HCEC 1CT (cell line): Measurements from ENCODE around the gene CPED1.
"Not testable (repeated sequence)": the region's sequence is repeated elsewhere in the genome, so short reads cannot be mapped to it uniquely, and the experiment has no call there.

Experiments
- DNase-seq: peaks from one replicate; pipeline ENCODE4 v3.0.0-alpha.2; 2017

The CPED1 gene

DNA sequence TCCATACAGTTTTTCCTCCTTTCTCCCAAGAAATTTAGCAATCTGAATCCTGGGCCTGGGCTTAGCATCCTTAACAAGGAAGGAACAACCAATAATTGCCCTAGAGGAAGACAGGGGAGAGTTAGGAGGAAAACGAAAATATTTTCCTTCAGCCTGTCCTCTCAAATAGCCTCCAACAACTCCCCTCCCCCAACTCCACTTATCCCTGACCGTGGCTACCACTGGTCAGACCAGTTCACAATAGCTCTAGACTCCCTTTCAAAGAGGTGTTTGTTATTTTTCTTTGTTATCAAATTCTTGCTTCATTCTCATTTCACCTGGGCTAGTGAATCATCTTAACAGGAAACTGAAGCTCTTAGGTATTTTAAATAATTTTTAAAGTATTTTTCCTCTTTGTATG is 114.1 kb downstream of the CPED1 start:
- DNase-seq, result no peak

DNA sequence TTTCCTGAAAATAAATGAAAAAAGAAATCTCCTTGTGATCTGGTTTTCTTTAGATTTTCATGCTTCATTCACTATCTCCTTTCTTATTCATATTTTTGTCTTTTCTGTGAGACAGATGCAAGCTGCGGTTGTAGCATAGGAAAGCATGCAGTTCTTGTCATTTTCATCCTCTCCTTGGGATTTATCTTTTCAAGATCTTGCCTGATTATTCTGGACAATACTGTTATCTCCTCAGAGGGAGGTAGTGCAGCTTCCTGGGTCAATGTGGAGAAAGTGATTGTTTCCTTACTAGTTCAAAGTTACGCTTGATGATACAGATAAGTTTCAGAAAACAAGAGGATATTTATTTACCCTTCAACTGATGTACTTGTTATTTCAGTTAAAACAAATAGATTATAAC is 114.6 kb downstream of the CPED1 start:
- no peak for DNase-seq

DNA sequence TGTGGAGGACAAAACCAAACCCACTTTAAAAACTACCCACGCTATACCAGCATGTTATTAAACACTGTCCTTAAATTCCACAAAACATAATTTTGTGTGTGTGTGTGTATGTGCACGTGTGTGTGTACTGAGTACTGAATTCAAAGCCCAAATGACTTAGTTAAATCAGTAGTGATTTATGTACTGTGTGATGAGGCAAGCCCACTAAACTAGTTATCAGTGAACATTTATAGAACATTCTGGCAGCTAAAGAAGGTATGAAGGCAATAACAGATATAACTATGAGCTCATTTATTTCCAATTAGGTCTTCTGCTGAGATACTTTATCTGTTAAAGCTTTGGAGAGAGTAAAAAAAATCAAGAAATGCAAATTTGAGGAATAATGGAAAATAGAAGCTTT is 115.1 kb downstream of the CPED1 start:
- DNase-seq, result no peak

GRCh38 chr7:121105262-121105661 is 116.8 kb downstream of the CPED1 start:
- DNase-seq, result no peak

- DNase-seq, result peak; percentile 70
Measured at GRCh38 chr7:121107923-121108498, 119.5 kb downstream of the CPED1 start.

GRCh38 chr7:121109145-121109544 is 120.6 kb downstream of the CPED1 start:
- DNase-seq, result no peak

DNA sequence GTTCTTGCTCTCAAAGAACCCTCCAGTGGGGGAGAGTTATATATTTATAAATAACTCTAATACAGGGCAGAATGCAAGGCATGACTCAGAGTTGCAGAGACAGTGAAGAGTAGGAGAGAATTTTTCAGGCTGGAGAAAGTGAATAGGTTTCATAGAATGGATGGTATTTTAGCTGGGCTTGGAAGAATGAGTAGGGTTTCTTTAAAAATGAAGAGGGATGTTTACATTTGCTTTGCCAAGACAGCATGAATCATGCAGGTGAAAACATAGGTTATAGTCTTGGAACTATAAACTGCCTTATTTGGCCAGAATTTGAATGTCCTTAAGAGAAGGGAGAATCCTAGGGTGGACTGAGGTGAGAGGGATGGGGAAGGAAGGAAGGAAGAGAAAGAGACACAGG is 124.8 kb downstream of the CPED1 start:
- DNase-seq, result peak; percentile 38

DNA sequence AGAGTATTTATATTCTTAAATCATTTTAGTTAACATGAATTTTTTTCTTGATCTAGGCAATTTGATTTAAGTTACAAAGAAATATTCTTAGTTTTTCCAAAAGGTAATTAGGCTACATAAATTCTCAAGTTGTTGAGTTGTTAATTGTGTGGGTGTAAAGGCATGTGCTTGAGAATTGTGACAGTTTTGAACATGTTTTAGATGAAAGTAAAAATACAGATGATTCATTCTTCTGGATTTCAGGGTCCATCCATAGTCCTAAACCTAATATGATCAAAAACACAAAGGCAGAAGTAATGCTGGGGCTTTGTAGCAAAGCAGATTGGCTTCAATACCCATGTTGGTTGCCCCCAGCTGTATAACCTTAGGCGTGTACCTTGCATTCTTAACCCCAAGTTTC is 127.9 kb downstream of the CPED1 start:
- peak; percentile 15 for DNase-seq

DNA sequence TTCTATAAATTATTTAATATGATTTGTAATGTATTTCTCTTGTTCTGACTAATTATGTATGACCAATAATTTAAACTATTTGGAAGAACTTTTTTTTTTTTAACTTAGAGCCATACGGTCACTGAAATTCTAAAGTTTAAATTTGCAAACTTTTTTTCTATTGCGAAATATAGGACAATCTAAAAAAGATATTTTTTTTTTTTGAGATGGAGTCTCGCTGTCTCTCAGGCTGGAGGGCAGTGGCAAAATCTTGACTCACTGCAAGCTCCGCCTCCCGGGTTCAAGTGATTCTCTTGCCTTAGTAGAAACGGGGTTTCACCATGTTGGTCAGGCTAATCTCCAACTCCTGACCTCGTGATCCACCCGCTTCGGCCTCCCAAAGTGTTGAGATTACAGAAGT is 130.5 kb downstream of the CPED1 start:
- DNase-seq, result no peak

- DNase-seq, result no peak
Measured at GRCh38 chr7:121123032-121123431, 134.5 kb downstream of the CPED1 start.

DNA sequence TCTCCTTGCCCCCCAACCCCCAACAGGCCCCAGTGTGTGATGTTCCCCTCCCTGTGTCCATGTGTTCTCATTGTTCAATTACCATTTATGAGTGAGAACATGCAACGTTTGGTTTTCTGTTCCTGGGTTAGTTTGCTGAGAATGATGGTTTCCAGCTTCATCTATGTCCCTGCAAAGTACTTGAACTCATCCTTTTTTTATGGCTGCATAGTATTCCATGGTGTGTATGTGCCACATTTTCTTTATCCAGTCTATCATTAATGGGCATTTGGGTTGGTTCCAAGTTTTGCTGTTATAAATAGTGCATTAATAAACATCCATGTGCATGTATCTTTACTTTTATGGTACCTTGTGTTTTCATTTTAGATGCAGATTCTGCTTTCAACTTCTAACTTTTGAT is 136.9 kb downstream of the CPED1 start:
- DNase-seq, result not testable (repeated sequence)

DNA sequence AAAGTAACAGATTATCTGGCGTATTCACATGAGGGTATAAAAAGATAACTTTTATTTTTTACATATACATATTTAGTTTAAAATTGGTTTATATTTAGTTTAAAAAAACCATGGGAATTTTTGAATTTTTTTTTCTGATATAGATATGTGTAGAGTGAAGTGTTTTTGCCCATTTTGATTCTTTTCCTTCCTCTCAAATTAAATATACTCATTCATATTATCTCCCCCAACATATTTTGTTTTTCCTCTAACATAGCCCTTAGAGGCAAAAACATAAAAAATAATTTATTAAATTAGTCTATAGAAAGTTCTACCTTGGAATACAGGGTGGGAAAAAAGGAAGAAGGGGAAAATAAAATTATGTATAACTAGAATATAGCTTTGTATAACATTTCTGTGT is 137.7 kb downstream of the CPED1 start:
- DNase-seq, result no peak

GRCh38 chr7:121126801-121127534 is 138.5 kb downstream of the CPED1 start:
- DNase-seq, result peak; percentile 41

DNA sequence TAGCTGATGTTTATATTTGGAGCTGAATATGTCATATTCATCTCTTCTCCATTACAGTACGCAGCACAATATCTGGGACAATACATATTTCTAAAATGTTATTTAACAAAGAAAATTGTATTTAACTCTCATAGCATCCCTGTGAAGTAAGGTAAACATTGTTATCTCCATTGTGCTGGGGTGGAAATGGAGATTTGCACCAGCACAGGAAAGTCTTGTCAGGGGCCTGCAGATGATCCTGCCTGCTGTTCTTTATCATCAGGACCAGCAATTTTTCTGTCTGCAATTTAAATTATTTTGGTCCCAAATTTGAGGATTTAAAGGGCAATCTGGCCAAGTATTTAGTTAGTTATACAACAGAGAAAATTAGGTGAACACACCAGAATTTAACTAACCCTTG is 144.4 kb downstream of the CPED1 start:
- DNase-seq, result no peak

GRCh38 chr7:121133444-121133843 is 144.9 kb downstream of the CPED1 start:
- no peak for DNase-seq

- DNase-seq, result no peak
Measured at GRCh38 chr7:121137580-121137979, 149.1 kb downstream of the CPED1 start.

- no peak for DNase-seq
Measured at GRCh38 chr7:121138262-121138933, 149.9 kb downstream of the CPED1 start.

GRCh38 chr7:121139427-121139826 is 150.9 kb downstream of the CPED1 start:
- DNase-seq, result no peak

- no peak for DNase-seq
Measured at GRCh38 chr7:121140790-121141189, 152.3 kb downstream of the CPED1 start.

DNA sequence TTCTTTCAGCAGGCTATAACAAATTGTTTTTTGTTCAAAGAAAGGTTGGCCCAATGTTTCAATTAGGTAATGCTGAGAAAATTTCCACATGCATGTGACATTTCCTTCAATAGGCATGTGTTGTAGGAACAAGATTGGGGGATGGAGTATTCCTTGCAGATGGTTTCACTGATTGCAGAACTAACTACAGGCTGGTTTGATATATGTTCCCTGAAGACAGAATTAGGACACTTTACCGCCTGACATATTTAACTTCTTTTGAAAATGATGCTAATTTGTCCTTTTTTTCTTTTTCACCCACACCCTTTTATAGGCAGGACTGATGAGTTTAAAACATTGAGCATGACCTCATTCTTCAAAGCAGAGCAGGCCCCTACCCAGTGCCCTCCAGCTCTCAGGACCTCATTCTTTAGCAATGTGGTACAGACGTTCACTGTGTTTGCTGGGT is 163.3 kb downstream of the CPED1 start:
- no peak for DNase-seq

- DNase-seq, result no peak
Measured at GRCh38 chr7:121153411-121153810, 164.9 kb downstream of the CPED1 start.

- DNase-seq, result no peak
Measured at GRCh38 chr7:121153995-121154394, 165.5 kb downstream of the CPED1 start.

- DNase-seq, result no peak
Measured at GRCh38 chr7:121156825-121157224, 168.3 kb downstream of the CPED1 start.

GRCh38 chr7:121157341-121157751 is 168.8 kb downstream of the CPED1 start:
- DNase-seq, result no peak
